Thymus (tissue), 11 donors: Measurements from ENCODE around the gene UGT1A4. TPM values are rescaled to one million over a fixed set of nuclear protein-coding genes. Genes with fewer than 3 reads are reported as not detected.

Experiments used
- DNase-seq, 9 donors: peaks; one replicate each; pipeline ENCODE4 v3.0.0-alpha.2; 2013; ENCODE audit warnings: low spot score in 9 of 9, low read depth in 6 of 9, missing footprints in 1 of 9
- H3K27ac ChIP-seq, 2 donors: one replicate each; pipeline ENCODE4 v1.5.1; 2013; ENCODE audit warnings: control low read depth in 1 of 2, low read depth in 1 of 2, low read length in 1 of 2, mild to moderate bottlenecking in 1 of 2, moderate library complexity in 1 of 2
- H3K27me3 ChIP-seq, 2 donors: one replicate each; pipeline ENCODE4 v1.5.1; 2013; ENCODE audit warnings: low read length in 1 of 2; ENCODE audit not compliant: control insufficient read depth in 2 of 2, insufficient read depth in 1 of 2
- H3K36me3 ChIP-seq, 2 donors: one replicate each; pipeline ENCODE4 v1.5.1; 2013; ENCODE audit warnings: low read length in 1 of 2, mild to moderate bottlenecking in 1 of 2, moderate library complexity in 1 of 2; ENCODE audit not compliant: control insufficient read depth in 2 of 2, insufficient read depth in 2 of 2
- H3K4me1 ChIP-seq, 2 donors: one replicate each; pipeline ENCODE4 v1.5.1; 2013; ENCODE audit warnings: low read length in 2 of 2; ENCODE audit not compliant: control insufficient read depth in 2 of 2, insufficient read depth in 2 of 2
- H3K4me3 ChIP-seq, 2 donors: one replicate each; pipeline ENCODE4 v1.5.1; 2013; ENCODE audit warnings: low read length in 2 of 2, control low read depth in 1 of 2, mild to moderate bottlenecking in 1 of 2
- H3K9me3 ChIP-seq, 2 donors: one replicate each; pipeline ENCODE4 v1.5.1; 2013; ENCODE audit warnings: low read length in 1 of 2, mild to moderate bottlenecking in 1 of 2; ENCODE audit not compliant: control insufficient read depth in 2 of 2, insufficient read depth in 1 of 2
- WGBS: extraction: QIAGEN DNeasy Blood & Tissue Kit; methylation state at CpG from one replicate; pipeline ENCODE4 v1.1.7; 2013; 5-methylcytosine and 5-hydroxymethylcytosine counted together
- polyA plus RNA-seq: library from polyadenylated mRNA; stranded (reverse); fragments of 200-250 nt; gene quantifications from one replicate; pipeline ENCODE4 v1.2.3, GENCODE V29; 2013
- total RNA-seq: library from RNA; stranded (reverse); fragments of 120-200 nt; gene quantifications from one replicate; pipeline ENCODE4 v1.2.4, GENCODE V29; 2013
- donor health status: healthy.

Gene UGT1A4
- total and polyA plus RNA-seq, 2 donors = 0.09 to 0.34 TPM

- no peak for DNase-seq
- H3K4me3 ChIP-seq = no peak overlapping the region
- 96% methylated on average over 9 of the region's 9 CpGs for WGBS
- H3K27ac ChIP-seq = no peak overlapping the region
- H3K9me3 ChIP-seq = no peaks in the 10 kb centered on the region
- H3K27me3 ChIP-seq = no peaks in the 10 kb centered on the region
- no peaks in the 10 kb centered on the region for H3K36me3 ChIP-seq
- H3K4me1 ChIP-seq = no peaks in the 10 kb centered on the region
Measured at GRCh38 chr2:233769260-233769659, 50.7 kb downstream of the UGT1A4 start.

- Histone ChIP-seq H3K27me3 (no peaks in the 10 kb centered on the region), H3K9me3 (no peaks in the 10 kb centered on the region), H3K27ac (no peak overlapping the region), H3K4me3 (no peak overlapping the region), H3K4me1 (no peaks in the 10 kb centered on the region), H3K36me3 (no peaks in the 10 kb centered on the region)
- 95% methylated on average over 16 of the region's 16 CpGs for WGBS
- DNase-seq = no peak
Measured at GRCh38 chr2:233772153-233772552, 53.6 kb downstream of the UGT1A4 start.

- no peak overlapping the region for H3K4me3 ChIP-seq
- DNase-seq = no peak
- 74% methylated on average over 5 of the region's 5 CpGs for WGBS
- no peaks in the 10 kb centered on the region for H3K9me3 ChIP-seq
- H3K4me1 ChIP-seq = no peaks in the 10 kb centered on the region
- no peaks in the 10 kb centered on the region for H3K36me3 ChIP-seq
- no peak overlapping the region for H3K27ac ChIP-seq
- H3K27me3 ChIP-seq = no peaks in the 10 kb centered on the region
Measured at GRCh38 chr2:233772583-233772982, 54.0 kb downstream of the UGT1A4 start.

GRCh38 chr2:233773854-233774253, 55.3 kb downstream of the UGT1A4 start:
- Histone ChIP-seq H3K9me3 (no peaks in the 10 kb centered on the region), H3K36me3 (no peaks in the 10 kb centered on the region), H3K27ac (no peak overlapping the region), H3K27me3 (no peaks in the 10 kb centered on the region), H3K4me1 (no peaks in the 10 kb centered on the region), H3K4me3 (no peak overlapping the region)
- WGBS = 97% methylated on average over 5 of the region's 5 CpGs
- no peak for DNase-seq

GRCh38 chr2:233775414-233775813, 56.9 kb downstream of the UGT1A4 start:
- H3K4me3 ChIP-seq = no peak overlapping the region
- WGBS = 97% methylated on average over 6 of the region's 6 CpGs
- H3K9me3 ChIP-seq = no peaks in the 10 kb centered on the region
- no peaks in the 10 kb centered on the region for H3K36me3 ChIP-seq
- DNase-seq = no peak
- no peak overlapping the region for H3K27ac ChIP-seq
- H3K4me1 ChIP-seq = no peaks in the 10 kb centered on the region
- H3K27me3 ChIP-seq = no peaks in the 10 kb centered on the region

GRCh38 chr2:233778030-233778429, 59.5 kb downstream of the UGT1A4 start, which contains the start of gene MROH2A:
TSS of gene MROH2A (plus strand) at chr2:233778330. CDS start at chr2:233779359, 1,029 bp downstream.
- Histone ChIP-seq H3K4me1 (no peaks in the 10 kb centered on the region), H3K27me3 (no peaks in the 10 kb centered on the region), H3K36me3 (no peaks in the 10 kb centered on the region), H3K9me3 (no peaks in the 10 kb centered on the region), H3K4me3 (no peak within 1 kb of the TSS), H3K27ac (no peak within 1 kb of the TSS)
- 94% methylated on average over 2 of the region's 2 CpGs for WGBS
- no peak for DNase-seq

GRCh38 chr2:233779722-233780121, 61.2 kb downstream of the UGT1A4 start:
- no peaks in the 10 kb centered on the region for H3K27me3 ChIP-seq
- H3K36me3 ChIP-seq = no peaks in the 10 kb centered on the region
- no peaks in the 10 kb centered on the region for H3K9me3 ChIP-seq
- 96% methylated on average over 4 of the region's 4 CpGs for WGBS
- no peak overlapping the region for H3K27ac ChIP-seq
- no peak overlapping the region for H3K4me3 ChIP-seq
- H3K4me1 ChIP-seq = no peaks in the 10 kb centered on the region
- no peak for DNase-seq

- Histone ChIP-seq H3K27me3 (no peaks in the 10 kb centered on the region), H3K36me3 (no peaks in the 10 kb centered on the region), H3K4me1 (no peaks in the 10 kb centered on the region), H3K4me3 (no peak overlapping the region), H3K27ac (no peak overlapping the region), H3K9me3 (no peaks in the 10 kb centered on the region)
- no peak for DNase-seq
- 96% methylated on average over 4 of the region's 4 CpGs for WGBS
Measured at GRCh38 chr2:233780771-233781170, 62.2 kb downstream of the UGT1A4 start.

GRCh38 chr2:233789554-233789953, 71.0 kb downstream of the UGT1A4 start:
- Histone ChIP-seq H3K27ac (no peak overlapping the region), H3K36me3 (no peaks in the 10 kb centered on the region), H3K4me3 (no peak overlapping the region), H3K4me1 (no peaks in the 10 kb centered on the region), H3K27me3 (no peaks in the 10 kb centered on the region), H3K9me3 (no peaks in the 10 kb centered on the region)
- 96% methylated on average over 7 of the region's 7 CpGs for WGBS
- no peak for DNase-seq
